Stomach (tissue), 4 donors: ENCODE data around the gene KLHL4.

Experiments
- EP300 ChIP-seq: sonication (generic); formaldehyde crosslinking; IDR thresholded peaks from one replicate; pipeline ENCODE4 v1.6.1; 2017; ENCODE audit warnings: antibody characterized with exemption
- POLR2A ChIP-seq, 4 donors: fragments of 450-650 bp; IDR thresholded peaks; one replicate each; pipeline ENCODE4 v1.6.1; 2016; ENCODE audit warnings: antibody characterized with exemption in 4 of 4, control low read depth in 2 of 4, mild to moderate bottlenecking in 1 of 4, moderate library complexity in 1 of 4
- TF ChIP-seq, protein P1 (sequence below), 7 experiments: fragments of 450-650 bp in 4 of 7; fragments of 200-600 bp in 3 of 7; sonication (generic) in 3 of 7; IDR thresholded peaks; one replicate each; pipeline ENCODE4 v1.5.1; 2016 to 2019; ENCODE audit warnings: antibody characterized with exemption in 7 of 7, control low read depth in 2 of 7, mild to moderate bottlenecking in 1 of 7

DNA sequence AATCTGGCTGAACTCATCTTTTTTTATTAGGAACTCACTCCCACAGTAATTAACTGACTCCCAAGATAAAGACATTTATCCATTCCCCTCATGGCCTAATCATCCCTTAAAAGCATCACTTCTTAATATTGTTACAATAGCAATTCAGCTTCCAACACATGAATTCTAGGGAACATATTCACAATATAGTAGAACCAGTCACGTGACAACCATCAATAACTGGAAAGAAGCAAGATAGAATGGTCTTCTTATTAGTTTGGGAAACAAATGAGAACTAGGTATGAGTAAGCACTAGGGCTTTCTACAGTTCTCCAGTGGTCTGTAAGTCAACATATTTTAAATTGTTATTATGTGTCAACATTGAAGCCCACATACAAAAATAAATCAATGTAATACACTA lies 170.1 kb downstream of the KLHL4 start:
- TF ChIP-seq, protein P1, sequence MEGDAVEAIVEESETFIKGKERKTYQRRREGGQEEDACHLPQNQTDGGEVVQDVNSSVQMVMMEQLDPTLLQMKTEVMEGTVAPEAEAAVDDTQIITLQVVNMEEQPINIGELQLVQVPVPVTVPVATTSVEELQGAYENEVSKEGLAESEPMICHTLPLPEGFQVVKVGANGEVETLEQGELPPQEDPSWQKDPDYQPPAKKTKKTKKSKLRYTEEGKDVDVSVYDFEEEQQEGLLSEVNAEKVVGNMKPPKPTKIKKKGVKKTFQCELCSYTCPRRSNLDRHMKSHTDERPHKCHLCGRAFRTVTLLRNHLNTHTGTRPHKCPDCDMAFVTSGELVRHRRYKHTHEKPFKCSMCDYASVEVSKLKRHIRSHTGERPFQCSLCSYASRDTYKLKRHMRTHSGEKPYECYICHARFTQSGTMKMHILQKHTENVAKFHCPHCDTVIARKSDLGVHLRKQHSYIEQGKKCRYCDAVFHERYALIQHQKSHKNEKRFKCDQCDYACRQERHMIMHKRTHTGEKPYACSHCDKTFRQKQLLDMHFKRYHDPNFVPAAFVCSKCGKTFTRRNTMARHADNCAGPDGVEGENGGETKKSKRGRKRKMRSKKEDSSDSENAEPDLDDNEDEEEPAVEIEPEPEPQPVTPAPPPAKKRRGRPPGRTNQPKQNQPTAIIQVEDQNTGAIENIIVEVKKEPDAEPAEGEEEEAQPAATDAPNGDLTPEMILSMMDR (IDR thresholded peaks at IDR 0.05) = no peak
- TF ChIP-seq POLR2A (IDR thresholded peaks at IDR 0.05) (no peak), EP300 (no peak)
